HG03135 (cell line): ENCODE measurements around the gene MIR17HG.
"Not testable (repeated sequence)": the region's sequence is repeated elsewhere in the genome, so short reads cannot be mapped to it uniquely, and the experiment has no call there.

Experiments
- ATAC-seq: cut with Tn5 transposase; IDR thresholded peaks from one replicate; pipeline ENCODE4 v1.9.1; 2021; ENCODE audit warnings: mild to moderate bottlenecking, moderate library complexity; ENCODE audit not compliant: unreplicated experiment

MIR17HG gene

DNA sequence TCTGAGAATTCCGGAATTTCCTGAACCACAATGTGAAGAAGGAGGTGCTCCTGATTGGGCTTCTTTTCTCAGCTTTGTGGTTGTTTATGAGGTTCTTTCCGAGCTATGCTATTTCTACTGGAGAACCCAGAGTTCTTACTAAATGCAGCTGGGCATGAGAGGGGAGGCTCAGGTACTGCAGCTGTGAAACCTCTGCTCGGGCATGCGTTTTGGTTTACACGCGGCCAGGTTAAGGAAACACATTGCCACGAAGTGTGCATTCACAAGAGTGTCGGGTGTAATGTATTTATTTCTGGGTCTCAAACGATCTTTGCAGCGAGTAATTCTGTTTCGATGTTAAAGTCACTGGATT, 661 bp upstream of the MIR17HG start:
- ATAC-seq, result peak; percentile 33

- peak; percentile 37 for ATAC-seq
Measured at GRCh38 chr13:91347996-91348905, 764 bp downstream of the MIR17HG start.

DNA sequence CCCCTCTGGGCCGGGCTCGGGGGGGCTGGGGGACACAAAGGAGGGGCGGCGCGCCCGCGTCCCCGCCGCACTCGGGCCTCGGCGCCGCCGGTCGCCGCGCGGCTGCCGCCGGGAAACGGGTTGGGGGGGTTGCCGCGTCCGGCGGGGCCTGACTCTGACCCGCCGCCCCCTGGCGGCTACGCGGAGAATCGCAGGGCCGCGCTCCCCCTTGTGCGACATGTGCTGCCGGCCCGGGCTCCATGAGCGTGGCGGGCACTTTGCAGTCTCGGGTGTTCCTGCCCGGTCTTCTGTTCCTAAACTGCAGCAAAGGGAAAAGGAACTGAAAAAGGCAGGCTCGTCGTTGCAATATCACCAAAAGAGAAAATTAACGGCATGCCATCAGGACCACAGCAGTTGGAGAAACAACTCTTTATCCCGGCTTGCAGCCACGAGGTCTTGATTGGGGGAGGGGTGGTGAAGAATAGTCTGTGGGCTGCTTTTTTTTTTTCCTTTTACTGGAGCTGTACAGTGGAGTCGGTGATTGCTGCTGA, 1.5 kb downstream of the MIR17HG start:
- peak; percentile 57 for ATAC-seq

GRCh38 chr13:91349992-91350911, 2.8 kb downstream of the MIR17HG start:
- no peak for ATAC-seq

GRCh38 chr13:91351123-91351522, 3.6 kb downstream of the MIR17HG start:
- no peak for ATAC-seq

DNA sequence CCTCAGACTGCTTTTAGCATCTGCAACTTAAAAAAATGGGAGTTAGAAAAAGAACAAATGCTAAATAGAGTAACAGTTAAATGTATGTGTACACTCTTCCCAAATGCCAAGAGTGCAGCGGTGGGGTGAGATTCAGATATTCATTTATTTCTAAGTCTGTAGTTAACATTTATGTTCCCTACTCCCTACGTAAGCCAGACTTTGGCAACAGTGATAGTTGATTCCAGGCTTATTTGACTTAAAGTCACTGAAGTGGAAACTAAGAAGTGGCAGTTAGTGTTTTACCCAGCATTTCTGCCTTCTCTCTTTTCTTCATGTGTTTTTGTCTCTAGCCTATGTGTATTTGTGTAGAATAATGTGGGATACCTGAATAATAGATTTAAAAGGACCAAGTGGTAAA, 4.5 kb downstream of the MIR17HG start:
- no peak for ATAC-seq

GRCh38 chr13:91352891-91353290, 5.4 kb downstream of the MIR17HG start:
- not testable (repeated sequence) for ATAC-seq

DNA sequence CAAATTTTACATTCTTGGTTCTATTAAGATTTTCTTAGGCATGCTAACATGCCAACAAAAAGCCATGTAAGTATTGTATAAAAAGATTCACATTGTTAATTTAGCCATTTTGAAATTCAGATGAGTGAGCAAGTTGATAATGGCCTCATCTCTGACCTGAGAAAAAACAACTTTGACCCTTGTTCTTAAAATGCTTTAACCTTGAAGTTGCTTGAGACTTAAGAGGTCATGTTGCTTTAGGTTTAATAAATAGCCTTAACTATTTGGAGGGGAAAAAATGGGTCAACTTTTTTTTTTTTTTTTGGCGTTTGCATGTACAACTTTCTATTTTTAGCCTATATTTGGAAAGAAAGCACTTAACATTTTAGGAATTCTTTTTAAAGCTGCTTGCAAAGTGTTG, 6.0 kb downstream of the MIR17HG start:
- ATAC-seq, result no peak

- ATAC-seq, result no peak
Measured at GRCh38 chr13:91355099-91355825, 7.8 kb downstream of the MIR17HG start.

DNA sequence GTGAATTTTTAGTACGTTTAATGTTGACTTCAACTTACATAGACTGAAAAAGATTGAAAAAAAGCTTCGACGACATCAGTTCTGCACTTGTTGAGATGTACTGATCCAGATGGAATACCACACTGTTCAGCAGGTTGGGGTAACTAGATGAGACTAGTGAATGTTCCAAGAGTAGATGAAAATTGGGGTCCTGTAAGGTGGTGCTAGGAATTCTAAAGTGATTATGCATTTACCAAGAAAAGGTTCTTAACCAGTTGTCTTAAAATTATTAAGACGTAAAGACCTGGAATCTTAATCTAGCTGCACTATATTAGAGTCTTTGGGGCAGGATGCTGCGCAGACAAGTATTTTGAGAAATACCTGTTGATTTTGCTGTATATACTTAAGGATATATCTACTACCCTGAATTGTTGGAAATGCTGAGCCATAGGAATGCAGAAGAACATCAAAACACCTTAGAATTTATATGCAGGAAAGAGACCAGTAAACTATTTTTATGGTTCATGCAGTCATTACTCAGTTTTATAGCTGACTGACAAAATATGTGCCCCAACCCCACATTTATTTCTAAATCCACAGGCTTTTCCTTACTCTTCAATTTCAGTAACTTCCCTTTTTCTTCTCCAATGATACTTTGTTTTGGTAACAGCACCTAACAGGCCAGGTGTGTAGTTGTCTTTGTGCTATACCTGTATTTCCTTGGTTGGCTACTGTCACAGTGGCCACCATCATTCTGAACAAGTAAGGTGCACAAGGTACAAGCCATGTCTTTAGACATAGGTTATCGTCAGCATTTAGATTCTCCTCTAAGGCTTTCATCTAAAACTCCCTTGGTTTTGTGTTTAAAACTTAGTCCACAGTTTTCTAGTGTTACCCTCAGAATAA, 8.6 kb downstream of the MIR17HG start:
- no peak for ATAC-seq

DNA sequence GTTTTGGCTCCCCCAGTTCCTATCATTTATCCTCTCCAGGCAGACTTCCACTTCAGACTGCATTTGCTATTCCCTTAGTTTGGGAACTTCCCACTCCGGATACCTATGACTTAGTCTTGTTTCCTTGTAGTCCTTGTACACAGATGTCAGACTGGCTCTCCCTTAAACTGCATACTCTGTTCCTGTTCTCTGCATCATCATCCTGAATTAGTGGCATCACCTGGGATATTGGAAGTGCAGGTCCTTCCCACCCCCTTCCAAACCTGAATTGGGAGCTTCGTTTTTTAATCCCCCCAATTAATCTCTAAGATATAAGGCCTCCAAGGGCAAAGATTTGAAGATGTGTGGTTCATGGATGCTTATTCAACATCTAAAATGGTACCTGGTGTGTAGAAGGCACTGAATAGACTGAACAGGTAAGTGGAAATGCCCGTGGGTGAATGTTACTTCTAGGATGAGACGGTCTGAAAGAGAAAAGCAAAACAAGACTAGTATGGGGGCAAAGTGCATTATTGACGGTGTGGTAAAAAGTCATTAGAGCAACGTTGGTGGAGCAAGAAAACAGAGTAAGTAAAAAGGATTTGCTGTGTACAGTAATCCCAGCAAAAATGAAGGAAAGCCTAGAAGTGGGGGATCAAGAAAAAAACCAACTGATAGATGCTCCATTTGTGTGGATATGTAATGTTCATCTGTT, 9.6 kb downstream of the MIR17HG start:
- ATAC-seq, result no peak

- no peak for ATAC-seq
Measured at GRCh38 chr13:91357613-91358386, 10.3 kb downstream of the MIR17HG start.

GRCh38 chr13:91358387-91358782, 10.9 kb downstream of the MIR17HG start:
- no peak for ATAC-seq

- no peak for ATAC-seq
Measured at GRCh38 chr13:91359111-91359510, 11.6 kb downstream of the MIR17HG start.

- no peak for ATAC-seq
Measured at GRCh38 chr13:91359631-91360030, 12.1 kb downstream of the MIR17HG start.

- no peak for ATAC-seq
Measured at GRCh38 chr13:91360246-91360751, 12.8 kb downstream of the MIR17HG start.

- no peak for ATAC-seq
Measured at GRCh38 chr13:91361755-91362271, 14.3 kb downstream of the MIR17HG start.

- no peak for ATAC-seq
Measured at GRCh38 chr13:91362908-91363307, 15.4 kb downstream of the MIR17HG start.
